Measurements from ENCODE around the gene DNAL1. TPM values are rescaled to one million over a fixed set of nuclear protein-coding genes. Genes with fewer than 3 reads are reported as not detected.

Gene DNAL1
- total RNA-seq, 1 experiment from 2014 or later, result 15.2 TPM

DNA sequence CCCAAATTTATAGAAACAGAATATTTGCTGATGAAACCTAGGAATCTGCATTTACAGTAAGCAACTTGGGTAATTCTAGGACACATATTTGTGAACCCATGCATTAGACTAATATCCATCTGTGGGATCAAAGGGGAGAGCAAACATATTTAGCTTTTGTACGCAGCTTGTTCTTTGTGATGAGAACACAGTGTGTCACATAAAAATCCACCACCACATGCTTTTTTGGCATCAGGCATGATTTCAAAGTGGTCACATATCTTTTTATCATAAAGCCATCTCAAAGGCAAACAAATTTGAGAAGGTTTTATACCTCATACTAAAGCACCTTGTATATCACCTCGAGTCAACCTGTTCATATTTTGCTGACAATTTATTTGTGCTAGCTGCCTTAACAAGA is 15.7 kb downstream of the DNAL1 start:
- Mint-ChIP-seq H3K9me3 (ENCODE audit: low read depth, unreplicated experiment) (no peaks in the 10 kb centered on the region), H3K4me1 (ENCODE audit: low read depth, unreplicated experiment) (peaks cover 11% of the 10 kb centered on the region), H3K4me3 (ENCODE audit: low read depth, unreplicated experiment) (no peak overlapping the region), H3K27ac (ENCODE audit: unreplicated experiment) (no peak overlapping the region), H3K36me3 (ENCODE audit: insufficient read depth, unreplicated experiment) (no peaks in the 10 kb centered on the region), H3K27me3 (ENCODE audit: unreplicated experiment) (no peaks in the 10 kb centered on the region)
- CTCF ChIA-PET, result no interaction called here
- DNase-seq, result no peak
- intact Hi-C loops (cut with micrococcal nuclease; ENCODE audit: unreplicated experiment), result no loop called here
- TF ChIP-seq, protein P1, sequence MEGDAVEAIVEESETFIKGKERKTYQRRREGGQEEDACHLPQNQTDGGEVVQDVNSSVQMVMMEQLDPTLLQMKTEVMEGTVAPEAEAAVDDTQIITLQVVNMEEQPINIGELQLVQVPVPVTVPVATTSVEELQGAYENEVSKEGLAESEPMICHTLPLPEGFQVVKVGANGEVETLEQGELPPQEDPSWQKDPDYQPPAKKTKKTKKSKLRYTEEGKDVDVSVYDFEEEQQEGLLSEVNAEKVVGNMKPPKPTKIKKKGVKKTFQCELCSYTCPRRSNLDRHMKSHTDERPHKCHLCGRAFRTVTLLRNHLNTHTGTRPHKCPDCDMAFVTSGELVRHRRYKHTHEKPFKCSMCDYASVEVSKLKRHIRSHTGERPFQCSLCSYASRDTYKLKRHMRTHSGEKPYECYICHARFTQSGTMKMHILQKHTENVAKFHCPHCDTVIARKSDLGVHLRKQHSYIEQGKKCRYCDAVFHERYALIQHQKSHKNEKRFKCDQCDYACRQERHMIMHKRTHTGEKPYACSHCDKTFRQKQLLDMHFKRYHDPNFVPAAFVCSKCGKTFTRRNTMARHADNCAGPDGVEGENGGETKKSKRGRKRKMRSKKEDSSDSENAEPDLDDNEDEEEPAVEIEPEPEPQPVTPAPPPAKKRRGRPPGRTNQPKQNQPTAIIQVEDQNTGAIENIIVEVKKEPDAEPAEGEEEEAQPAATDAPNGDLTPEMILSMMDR (IDR thresholded peaks at IDR 0.05; ENCODE audit: unreplicated experiment), result no peak
- no TSS peak for BruUV-seq (replicated peaks)

- no peak overlapping the region for H3K27ac Mint-ChIP-seq (ENCODE audit: unreplicated experiment)
- H3K4me1 Mint-ChIP-seq (ENCODE audit: low read depth, unreplicated experiment), result peaks cover 11% of the 10 kb centered on the region
- H3K9me3 Mint-ChIP-seq (ENCODE audit: low read depth, unreplicated experiment), result no peaks in the 10 kb centered on the region
- no TSS peak for BruUV-seq (replicated peaks)
- intact Hi-C loops (cut with micrococcal nuclease; ENCODE audit: unreplicated experiment), result no loop called here
- TF ChIP-seq, protein P1 (IDR thresholded peaks at IDR 0.05; ENCODE audit: unreplicated experiment), result no peak
- no peak for DNase-seq
- H3K36me3 Mint-ChIP-seq (ENCODE audit: insufficient read depth, unreplicated experiment), result no peaks in the 10 kb centered on the region
- H3K4me3 Mint-ChIP-seq (ENCODE audit: low read depth, unreplicated experiment), result no peak overlapping the region
- H3K27me3 Mint-ChIP-seq (ENCODE audit: unreplicated experiment), result no peaks in the 10 kb centered on the region
- CTCF ChIA-PET, result interaction anchor here (0.7 to 1.0 kb wide), 2 partner anchors 12 to 17 kb away, joined by 4 to 7 read pairs; partner anchors contain the start of gene DNAL1
Observed at GRCh38 chr14:73661872-73662271, 17.1 kb downstream of the DNAL1 start.

- no peaks in the 10 kb centered on the region for H3K9me3 Mint-ChIP-seq (ENCODE audit: low read depth, unreplicated experiment)
- H3K27ac Mint-ChIP-seq (ENCODE audit: unreplicated experiment), result no peak overlapping the region
- intact Hi-C loops (cut with micrococcal nuclease; ENCODE audit: unreplicated experiment), result no loop called here
- no peaks in the 10 kb centered on the region for H3K36me3 Mint-ChIP-seq (ENCODE audit: insufficient read depth, unreplicated experiment)
- no TSS peak for BruUV-seq (replicated peaks)
- DNase-seq, result peak; percentile 65
- no peaks in the 10 kb centered on the region for H3K27me3 Mint-ChIP-seq (ENCODE audit: unreplicated experiment)
- no peak overlapping the region for H3K4me3 Mint-ChIP-seq (ENCODE audit: low read depth, unreplicated experiment)
- TF ChIP-seq, protein P1 (IDR thresholded peaks at IDR 0.05; ENCODE audit: unreplicated experiment), result peak; percentile 30
- CTCF ChIA-PET, result interaction anchor here (0.6 to 1.0 kb wide), 5 partner anchors 8 to 137 kb away, joined by 3 to 8 read pairs (median 6); partner anchors contain the start of gene DNAL1
- peaks cover 11% of the 10 kb centered on the region for H3K4me1 Mint-ChIP-seq (ENCODE audit: low read depth, unreplicated experiment)
Observed at GRCh38 chr14:73662487-73662943, 17.7 kb downstream of the DNAL1 start.

DNA sequence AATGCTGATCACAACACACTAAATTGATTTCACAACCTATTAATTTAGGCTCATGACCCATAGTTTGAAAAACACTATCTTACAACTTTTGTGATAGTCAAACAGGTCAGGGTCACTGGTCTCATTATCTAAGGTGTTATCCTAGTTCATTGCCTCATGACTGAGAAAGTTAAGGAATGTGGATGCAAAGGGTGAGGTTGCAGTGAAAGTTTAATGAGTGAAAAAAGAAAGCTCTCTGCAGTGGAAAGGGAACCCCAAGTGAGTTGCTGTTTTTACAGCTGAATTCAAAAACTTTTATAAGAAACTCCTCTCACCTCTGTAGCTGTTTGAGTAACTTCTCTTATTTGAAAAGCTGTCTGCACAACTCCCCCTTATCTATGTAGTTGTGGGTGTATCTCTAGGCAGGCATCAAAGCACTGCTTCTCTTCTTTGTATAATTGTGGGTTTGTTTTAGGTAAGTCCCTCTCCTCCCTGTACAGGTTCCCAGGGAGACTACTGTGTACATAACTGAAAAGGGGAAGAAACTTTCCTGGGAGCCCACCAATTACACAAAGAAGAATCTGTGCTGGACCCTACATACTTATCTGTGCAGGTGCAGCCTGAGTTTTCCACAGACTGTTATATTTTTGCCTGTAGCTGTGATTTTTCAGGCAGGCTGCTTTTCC is 18.9 kb downstream of the DNAL1 start:
- Mint-ChIP-seq H3K36me3 (ENCODE audit: insufficient read depth, unreplicated experiment) (no peaks in the 10 kb centered on the region), H3K27ac (ENCODE audit: unreplicated experiment) (no peak overlapping the region), H3K4me1 (ENCODE audit: low read depth, unreplicated experiment) (peaks cover 11% of the 10 kb centered on the region), H3K9me3 (ENCODE audit: low read depth, unreplicated experiment) (no peaks in the 10 kb centered on the region), H3K4me3 (ENCODE audit: low read depth, unreplicated experiment) (no peak overlapping the region), H3K27me3 (ENCODE audit: unreplicated experiment) (no peaks in the 10 kb centered on the region)
- TF ChIP-seq, protein P1 (IDR thresholded peaks at IDR 0.05; ENCODE audit: unreplicated experiment), result no peak
- CTCF ChIA-PET, result no interaction called here
- intact Hi-C loops (cut with micrococcal nuclease; ENCODE audit: unreplicated experiment), result no loop called here
- DNase-seq, result no peak
- BruUV-seq (replicated peaks), result no TSS peak

Data from Calu3 (cell line).